ENCODE measurements around the gene ADI1.

Gene ADI1

GRCh38 chr2:3476985-3477327, 42.4 kb downstream of the ADI1 start:
- WGBS: 96% methylated on average over 4 of the region's 5 CpGs
- Histone ChIP-seq H3K9me3 (ENCODE audit: insufficient read depth, low read depth, low read length) (no peaks in the 10 kb centered on the region), H3K27ac (ENCODE audit: low read depth, low read length) (no peak overlapping the region), H3K36me3 (ENCODE audit: insufficient read depth, low read length) (peaks cover 17% of the 10 kb centered on the region), H3K4me3 (ENCODE audit: low read length) (no peak overlapping the region), H3K27me3 (ENCODE audit: insufficient read depth, low read length) (no peaks in the 10 kb centered on the region), H3K4me1 (ENCODE audit: insufficient read depth, low read length) (no peaks in the 10 kb centered on the region; the same call in 1 of the 2 replicates), H3K9ac (ENCODE audit: low read depth, low read length) (no peak overlapping the region)

GRCh38 chr2:3476321-3476984, 42.9 kb downstream of the ADI1 start:
- H3K27ac ChIP-seq (ENCODE audit: low read depth, low read length): no peak overlapping the region
- 89% methylated on average over 14 of the region's 14 CpGs for WGBS
- no peaks in the 10 kb centered on the region for H3K9me3 ChIP-seq (ENCODE audit: insufficient read depth, low read depth, low read length)
- H3K4me1 ChIP-seq (ENCODE audit: insufficient read depth, low read length): no peaks in the 10 kb centered on the region; the same call in 1 of the 2 replicates
- peaks cover 17% of the 10 kb centered on the region for H3K36me3 ChIP-seq (ENCODE audit: insufficient read depth, low read length)
- no peaks in the 10 kb centered on the region for H3K27me3 ChIP-seq (ENCODE audit: insufficient read depth, low read length)
- no peak overlapping the region for H3K4me3 ChIP-seq (ENCODE audit: low read length)
- H3K9ac ChIP-seq (ENCODE audit: low read depth, low read length): no peak overlapping the region

GRCh38 chr2:3475771-3476170, 43.6 kb downstream of the ADI1 start:
- Histone ChIP-seq H3K4me1 (ENCODE audit: insufficient read depth, low read length) (no peaks in the 10 kb centered on the region; the same call in 1 of the 2 replicates), H3K9ac (ENCODE audit: low read depth, low read length) (no peak overlapping the region), H3K27ac (ENCODE audit: low read depth, low read length) (no peak overlapping the region), H3K36me3 (ENCODE audit: insufficient read depth, low read length) (peaks cover 17% of the 10 kb centered on the region), H3K27me3 (ENCODE audit: insufficient read depth, low read length) (no peaks in the 10 kb centered on the region), H3K4me3 (ENCODE audit: low read length) (no peak overlapping the region), H3K9me3 (ENCODE audit: insufficient read depth, low read depth, low read length) (no peaks in the 10 kb centered on the region)
- WGBS: 97% methylated on average over 28 of the region's 28 CpGs

GRCh38 chr2:3472966-3473365, 46.4 kb downstream of the ADI1 start:
- Histone ChIP-seq H3K27ac (ENCODE audit: low read depth, low read length) (no peak overlapping the region), H3K4me3 (ENCODE audit: low read length) (no peak overlapping the region), H3K9ac (ENCODE audit: low read depth, low read length) (no peak overlapping the region), H3K4me1 (ENCODE audit: insufficient read depth, low read length) (no peaks in the 10 kb centered on the region; the same call in 1 of the 2 replicates), H3K27me3 (ENCODE audit: insufficient read depth, low read length) (no peaks in the 10 kb centered on the region), H3K36me3 (ENCODE audit: insufficient read depth, low read length) (peaks cover 34% of the 10 kb centered on the region), H3K9me3 (ENCODE audit: insufficient read depth, low read depth, low read length) (no peaks in the 10 kb centered on the region)
- 67% methylated on average over 10 of the region's 10 CpGs for WGBS

GRCh38 chr2:3472296-3472695, 47.0 kb downstream of the ADI1 start:
- 89% methylated on average over 10 of the region's 10 CpGs for WGBS
- H3K36me3 ChIP-seq (ENCODE audit: insufficient read depth, low read length): peaks cover 35% of the 10 kb centered on the region
- no peak overlapping the region for H3K27ac ChIP-seq (ENCODE audit: low read depth, low read length)
- H3K4me1 ChIP-seq (ENCODE audit: insufficient read depth, low read length): no peaks in the 10 kb centered on the region; the same call in 1 of the 2 replicates
- H3K9me3 ChIP-seq (ENCODE audit: insufficient read depth, low read depth, low read length): no peaks in the 10 kb centered on the region
- no peaks in the 10 kb centered on the region for H3K27me3 ChIP-seq (ENCODE audit: insufficient read depth, low read length)
- H3K4me3 ChIP-seq (ENCODE audit: low read length): no peak overlapping the region
- H3K9ac ChIP-seq (ENCODE audit: low read depth, low read length): no peak overlapping the region

- WGBS: 94% methylated on average over 17 of the region's 17 CpGs
- Histone ChIP-seq H3K36me3 (ENCODE audit: insufficient read depth, low read length) (peaks cover 38% of the 10 kb centered on the region), H3K9ac (ENCODE audit: low read depth, low read length) (no peak overlapping the region), H3K4me1 (ENCODE audit: insufficient read depth, low read length) (no peaks in the 10 kb centered on the region; the same call in 1 of the 2 replicates), H3K27me3 (ENCODE audit: insufficient read depth, low read length) (no peaks in the 10 kb centered on the region), H3K9me3 (ENCODE audit: insufficient read depth, low read depth, low read length) (no peaks in the 10 kb centered on the region), H3K27ac (ENCODE audit: low read depth, low read length) (no peak overlapping the region), H3K4me3 (ENCODE audit: low read length) (no peak overlapping the region)
These were observed 48.2 kb downstream of the ADI1 start for GRCh38 chr2:3470856-3471737.

- H3K9ac ChIP-seq (ENCODE audit: low read depth, low read length): no peak overlapping the region
- no peak overlapping the region for H3K4me3 ChIP-seq (ENCODE audit: low read length)
- H3K27ac ChIP-seq (ENCODE audit: low read depth, low read length): no peak overlapping the region
- no peaks in the 10 kb centered on the region for H3K4me1 ChIP-seq (ENCODE audit: insufficient read depth, low read length)
- H3K9me3 ChIP-seq (ENCODE audit: insufficient read depth, low read depth, low read length): no peaks in the 10 kb centered on the region
- peaks cover 38% of the 10 kb centered on the region for H3K36me3 ChIP-seq (ENCODE audit: insufficient read depth, low read length)
- 93% methylated on average over 16 of the region's 17 CpGs for WGBS
- H3K27me3 ChIP-seq (ENCODE audit: insufficient read depth, low read length): no peaks in the 10 kb centered on the region
These were observed 49.1 kb downstream of the ADI1 start for GRCh38 chr2:3470166-3470651.

- Histone ChIP-seq H3K9me3 (ENCODE audit: insufficient read depth, low read depth, low read length) (no peaks in the 10 kb centered on the region), H3K9ac (ENCODE audit: low read depth, low read length) (no peak overlapping the region), H3K27me3 (ENCODE audit: insufficient read depth, low read length) (no peaks in the 10 kb centered on the region), H3K4me1 (ENCODE audit: insufficient read depth, low read length) (no peaks in the 10 kb centered on the region), H3K36me3 (ENCODE audit: insufficient read depth, low read length) (peaks cover 38% of the 10 kb centered on the region), H3K4me3 (ENCODE audit: low read length) (no peak overlapping the region), H3K27ac (ENCODE audit: low read depth, low read length) (no peak overlapping the region)
- 96% methylated on average over 7 of the region's 7 CpGs for WGBS
These were observed 49.8 kb downstream of the ADI1 start for GRCh38 chr2:3469486-3469885.

- H3K27ac ChIP-seq (ENCODE audit: low read depth, low read length): no peak overlapping the region
- no peaks in the 10 kb centered on the region for H3K27me3 ChIP-seq (ENCODE audit: insufficient read depth, low read length)
- H3K9ac ChIP-seq (ENCODE audit: low read depth, low read length): no peak overlapping the region
- H3K4me3 ChIP-seq (ENCODE audit: low read length): no peak overlapping the region
- H3K36me3 ChIP-seq (ENCODE audit: insufficient read depth, low read length): peaks cover 32% of the 10 kb centered on the region
- 95% methylated on average over 31 of the region's 31 CpGs for WGBS
- no peaks in the 10 kb centered on the region for H3K4me1 ChIP-seq (ENCODE audit: insufficient read depth, low read length)
- H3K9me3 ChIP-seq (ENCODE audit: insufficient read depth, low read depth, low read length): no peaks in the 10 kb centered on the region
These were observed 50.9 kb downstream of the ADI1 start for GRCh38 chr2:3468296-3468988.

GRCh38 chr2:3467654-3468053, 51.7 kb downstream of the ADI1 start:
- Histone ChIP-seq H3K4me3 (ENCODE audit: low read length) (no peak overlapping the region), H3K9me3 (ENCODE audit: insufficient read depth, low read depth, low read length) (no peaks in the 10 kb centered on the region), H3K9ac (ENCODE audit: low read depth, low read length) (no peak overlapping the region), H3K4me1 (ENCODE audit: insufficient read depth, low read length) (no peaks in the 10 kb centered on the region), H3K27me3 (ENCODE audit: insufficient read depth, low read length) (no peaks in the 10 kb centered on the region), H3K27ac (ENCODE audit: low read depth, low read length) (no peak overlapping the region), H3K36me3 (ENCODE audit: insufficient read depth, low read length) (peaks cover 31% of the 10 kb centered on the region)
- 96% methylated on average over 15 of the region's 15 CpGs for WGBS

GRCh38 chr2:3466966-3467365, 52.4 kb downstream of the ADI1 start:
- Histone ChIP-seq H3K27ac (ENCODE audit: low read depth, low read length) (no peak overlapping the region), H3K36me3 (ENCODE audit: insufficient read depth, low read length) (peaks cover 26% of the 10 kb centered on the region)

More at GRCh38 chr2:3466966-3467365, 52.4 kb downstream of the ADI1 start:
- H3K4me3 ChIP-seq (ENCODE audit: low read length): no peak overlapping the region
- no peaks in the 10 kb centered on the region for H3K27me3 ChIP-seq (ENCODE audit: insufficient read depth, low read length)
- no peaks in the 10 kb centered on the region for H3K9me3 ChIP-seq (ENCODE audit: insufficient read depth, low read depth, low read length)
- WGBS: 92% methylated on average over 14 of the region's 14 CpGs
- no peaks in the 10 kb centered on the region for H3K4me1 ChIP-seq (ENCODE audit: insufficient read depth, low read length)
- no peak overlapping the region for H3K9ac ChIP-seq (ENCODE audit: low read depth, low read length)
